ENCODE data around the gene TMEM273.
A peak's percentile ranks its signal among the peaks of the same experiment; 100 is the strongest.

Gene TMEM273

GRCh38 chr10:49120911-49121310 is 67.3 kb downstream of the TMEM273 start:
- TF ChIP-seq GATA2 (IDR thresholded peaks at IDR 0.05; ENCODE audit: low read depth, low read length) (no peak), GATA3 (IDR thresholded peaks at IDR 0.05; ENCODE audit: low read depth, low read length) (no peak)

- TF ChIP-seq GATA3 (IDR thresholded peaks at IDR 0.05; ENCODE audit: low read depth, low read length) (no peak), GATA2 (IDR thresholded peaks at IDR 0.05; ENCODE audit: low read depth, low read length) (no peak)
Measured at GRCh38 chr10:49119746-49120145, 68.4 kb downstream of the TMEM273 start.

- TF ChIP-seq GATA3 (IDR thresholded peaks at IDR 0.05; ENCODE audit: low read depth, low read length) (no peak), GATA2 (IDR thresholded peaks at IDR 0.05; ENCODE audit: low read depth, low read length) (peak; percentile 48; the same call in 1 of the 2 replicates)
Measured at GRCh38 chr10:49118430-49119074, 69.6 kb downstream of the TMEM273 start.

- TF ChIP-seq GATA2 (IDR thresholded peaks at IDR 0.05; ENCODE audit: low read depth, low read length) (no peak), GATA3 (IDR thresholded peaks at IDR 0.05; ENCODE audit: low read depth, low read length) (no peak)
Measured at GRCh38 chr10:49117376-49118070, 70.7 kb downstream of the TMEM273 start.

- TF ChIP-seq GATA2 (IDR thresholded peaks at IDR 0.05; ENCODE audit: low read depth, low read length) = no peak
- no peak for TF ChIP-seq GATA3 (IDR thresholded peaks at IDR 0.05; ENCODE audit: low read depth, low read length)
Measured at GRCh38 chr10:49116509-49117375, 71.4 kb downstream of the TMEM273 start.

- TF ChIP-seq GATA2 (IDR thresholded peaks at IDR 0.05; ENCODE audit: low read depth, low read length) (no peak), GATA3 (IDR thresholded peaks at IDR 0.05; ENCODE audit: low read depth, low read length) (no peak)
Measured at GRCh38 chr10:49115796-49116508, 72.2 kb downstream of the TMEM273 start.

- TF ChIP-seq GATA2 (IDR thresholded peaks at IDR 0.05; ENCODE audit: low read depth, low read length) (no peak), GATA3 (IDR thresholded peaks at IDR 0.05; ENCODE audit: low read depth, low read length) (no peak)
Measured at GRCh38 chr10:49115015-49115795, 73.0 kb downstream of the TMEM273 start, which contains the start of gene VSTM4. VSTM4 (minus strand) TSS chr10:49115522; CDS start chr10:49115485, 37 bp downstream.

- TF ChIP-seq GATA3 (IDR thresholded peaks at IDR 0.05; ENCODE audit: low read depth, low read length) = no peak
- no peak for TF ChIP-seq GATA2 (IDR thresholded peaks at IDR 0.05; ENCODE audit: low read depth, low read length)
Measured at GRCh38 chr10:49114718-49115014, 73.5 kb downstream of the TMEM273 start.

GRCh38 chr10:49113741-49114141 is 74.5 kb downstream of the TMEM273 start:
- TF ChIP-seq GATA3 (IDR thresholded peaks at IDR 0.05; ENCODE audit: low read depth, low read length) = no peak
- no peak for TF ChIP-seq GATA2 (IDR thresholded peaks at IDR 0.05; ENCODE audit: low read depth, low read length)

- no peak for TF ChIP-seq GATA2 (IDR thresholded peaks at IDR 0.05; ENCODE audit: low read depth, low read length)
- no peak for TF ChIP-seq GATA3 (IDR thresholded peaks at IDR 0.05; ENCODE audit: low read depth, low read length)
Measured at GRCh38 chr10:49112851-49113250, 75.3 kb downstream of the TMEM273 start.

- TF ChIP-seq GATA3 (IDR thresholded peaks at IDR 0.05; ENCODE audit: low read depth, low read length) = no peak
- TF ChIP-seq GATA2 (IDR thresholded peaks at IDR 0.05; ENCODE audit: low read depth, low read length) = no peak
Measured at GRCh38 chr10:49112098-49112497, 76.1 kb downstream of the TMEM273 start.

- no peak for TF ChIP-seq GATA2 (IDR thresholded peaks at IDR 0.05; ENCODE audit: low read depth, low read length)
- no peak for TF ChIP-seq GATA3 (IDR thresholded peaks at IDR 0.05; ENCODE audit: low read depth, low read length)
Measured at GRCh38 chr10:49111320-49111698, 76.9 kb downstream of the TMEM273 start.

GRCh38 chr10:49110684-49111319 is 77.4 kb downstream of the TMEM273 start:
- TF ChIP-seq GATA2 (IDR thresholded peaks at IDR 0.05; ENCODE audit: low read depth, low read length) = no peak
- TF ChIP-seq GATA3 (IDR thresholded peaks at IDR 0.05; ENCODE audit: low read depth, low read length) = no peak

Data from SH-SY5Y (cell line).